ENCODE results near the gene KCTD16. TPM values are rescaled to one million over a fixed set of nuclear protein-coding genes. Genes with fewer than 3 reads are reported as not detected.

KCTD16 gene
- total RNA-seq, 1 donor from 2014 or later = 0.44 TPM

DNA sequence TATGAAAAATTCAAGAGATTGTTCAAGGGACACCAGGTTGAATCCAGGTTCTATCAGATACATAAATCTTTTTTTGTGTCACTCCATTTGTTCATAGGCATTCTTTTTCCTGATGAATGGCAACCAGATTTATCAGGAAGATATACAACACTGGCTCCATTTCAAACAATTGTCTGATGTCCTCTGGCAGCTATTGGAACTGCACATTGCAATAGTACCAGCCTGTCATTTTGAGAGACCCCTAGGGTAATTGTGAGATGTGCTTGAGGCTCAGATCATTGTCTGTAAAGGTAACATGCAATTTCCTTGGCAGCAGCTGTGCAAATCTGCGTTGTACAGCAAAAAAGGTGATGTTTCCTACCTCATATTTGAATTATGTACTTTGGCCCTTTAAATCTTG is 25.9 kb downstream of the KCTD16 start:
- Mint-ChIP-seq H3K27me3 (ENCODE audit: unreplicated experiment) (no peaks in the 10 kb centered on the region), H3K27ac (ENCODE audit: unreplicated experiment) (no peak overlapping the region), H3K36me3 (ENCODE audit: low read depth, unreplicated experiment) (no peaks in the 10 kb centered on the region), H3K4me1 (ENCODE audit: unreplicated experiment) (peaks cover 6% of the 10 kb centered on the region), H3K9me3 (ENCODE audit: unreplicated experiment) (no peaks in the 10 kb centered on the region), H3K4me3 (ENCODE audit: unreplicated experiment) (no peak overlapping the region)
- TF ChIP-seq, protein P1, sequence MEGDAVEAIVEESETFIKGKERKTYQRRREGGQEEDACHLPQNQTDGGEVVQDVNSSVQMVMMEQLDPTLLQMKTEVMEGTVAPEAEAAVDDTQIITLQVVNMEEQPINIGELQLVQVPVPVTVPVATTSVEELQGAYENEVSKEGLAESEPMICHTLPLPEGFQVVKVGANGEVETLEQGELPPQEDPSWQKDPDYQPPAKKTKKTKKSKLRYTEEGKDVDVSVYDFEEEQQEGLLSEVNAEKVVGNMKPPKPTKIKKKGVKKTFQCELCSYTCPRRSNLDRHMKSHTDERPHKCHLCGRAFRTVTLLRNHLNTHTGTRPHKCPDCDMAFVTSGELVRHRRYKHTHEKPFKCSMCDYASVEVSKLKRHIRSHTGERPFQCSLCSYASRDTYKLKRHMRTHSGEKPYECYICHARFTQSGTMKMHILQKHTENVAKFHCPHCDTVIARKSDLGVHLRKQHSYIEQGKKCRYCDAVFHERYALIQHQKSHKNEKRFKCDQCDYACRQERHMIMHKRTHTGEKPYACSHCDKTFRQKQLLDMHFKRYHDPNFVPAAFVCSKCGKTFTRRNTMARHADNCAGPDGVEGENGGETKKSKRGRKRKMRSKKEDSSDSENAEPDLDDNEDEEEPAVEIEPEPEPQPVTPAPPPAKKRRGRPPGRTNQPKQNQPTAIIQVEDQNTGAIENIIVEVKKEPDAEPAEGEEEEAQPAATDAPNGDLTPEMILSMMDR (IDR thresholded peaks at IDR 0.05; ENCODE audit: unreplicated experiment) = peak; percentile 30
- no peak for DNase-seq (ENCODE audit: low spot score)

DNA sequence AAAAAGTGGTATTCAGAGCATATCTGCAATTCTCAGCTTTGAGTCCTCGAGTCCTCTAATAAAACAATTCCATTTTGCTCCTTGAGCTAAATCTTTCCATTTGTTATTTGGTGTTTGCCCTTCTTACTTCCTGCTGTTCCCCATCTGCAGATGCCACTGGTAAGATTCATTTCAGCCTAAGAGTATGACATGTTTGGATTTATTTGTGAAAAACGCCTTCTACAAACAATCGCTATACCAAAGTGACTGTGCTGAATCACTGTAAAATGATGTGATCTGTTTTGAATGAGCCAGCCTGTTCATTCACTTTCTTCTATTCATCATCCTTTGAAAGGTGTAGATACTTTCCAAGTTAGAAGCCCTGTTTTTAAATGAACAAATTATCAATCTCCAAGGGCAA is 27.7 kb downstream of the KCTD16 start:
- H3K9me3 Mint-ChIP-seq (ENCODE audit: unreplicated experiment) = no peaks in the 10 kb centered on the region
- DNase-seq (ENCODE audit: low spot score) = no peak
- no peak overlapping the region for H3K27ac Mint-ChIP-seq (ENCODE audit: unreplicated experiment)
- no peak overlapping the region for H3K4me3 Mint-ChIP-seq (ENCODE audit: unreplicated experiment)
- H3K36me3 Mint-ChIP-seq (ENCODE audit: low read depth, unreplicated experiment) = no peaks in the 10 kb centered on the region
- H3K27me3 Mint-ChIP-seq (ENCODE audit: unreplicated experiment) = no peaks in the 10 kb centered on the region
- TF ChIP-seq, protein P1 (IDR thresholded peaks at IDR 0.05; ENCODE audit: unreplicated experiment) = no peak
- peaks cover 6% of the 10 kb centered on the region for H3K4me1 Mint-ChIP-seq (ENCODE audit: unreplicated experiment)

DNA sequence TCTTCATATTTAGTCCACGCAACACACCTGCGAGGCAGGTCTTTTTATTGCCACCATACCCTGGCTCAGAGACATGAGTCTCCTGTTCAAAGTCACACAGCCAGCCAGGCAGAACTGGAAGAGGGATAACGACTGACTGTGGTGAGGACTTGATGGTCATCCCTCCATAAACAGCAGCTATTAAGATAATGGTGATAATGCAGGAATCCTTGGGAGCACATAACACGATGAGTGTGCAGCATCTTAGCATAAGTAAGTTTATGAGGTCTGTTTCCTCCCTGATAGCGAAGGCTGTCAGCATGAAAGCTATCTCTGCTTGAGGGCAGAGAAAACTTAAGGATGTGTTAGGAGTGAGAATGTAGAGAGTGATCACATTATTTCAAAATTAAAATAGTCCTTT is 30.9 kb downstream of the KCTD16 start:
- Mint-ChIP-seq H3K36me3 (ENCODE audit: low read depth, unreplicated experiment) (no peaks in the 10 kb centered on the region), H3K9me3 (ENCODE audit: unreplicated experiment) (no peaks in the 10 kb centered on the region), H3K4me1 (ENCODE audit: unreplicated experiment) (no peaks in the 10 kb centered on the region), H3K4me3 (ENCODE audit: unreplicated experiment) (no peak overlapping the region), H3K27ac (ENCODE audit: unreplicated experiment) (no peak overlapping the region), H3K27me3 (ENCODE audit: unreplicated experiment) (peaks cover 2% of the 10 kb centered on the region)
- TF ChIP-seq, protein P1 (IDR thresholded peaks at IDR 0.05; ENCODE audit: unreplicated experiment) = no peak
- DNase-seq (ENCODE audit: low spot score) = no peak

GRCh38 chr5:144202072-144202471 is 31.4 kb downstream of the KCTD16 start:
- Mint-ChIP-seq H3K27me3 (ENCODE audit: unreplicated experiment) (peaks cover 3% of the 10 kb centered on the region), H3K9me3 (ENCODE audit: unreplicated experiment) (no peaks in the 10 kb centered on the region), H3K4me1 (ENCODE audit: unreplicated experiment) (no peaks in the 10 kb centered on the region), H3K27ac (ENCODE audit: unreplicated experiment) (no peak overlapping the region), H3K36me3 (ENCODE audit: low read depth, unreplicated experiment) (no peaks in the 10 kb centered on the region), H3K4me3 (ENCODE audit: unreplicated experiment) (no peak overlapping the region)
- DNase-seq (ENCODE audit: low spot score) = no peak
- TF ChIP-seq, protein P1 (IDR thresholded peaks at IDR 0.05; ENCODE audit: unreplicated experiment) = no peak

- H3K27ac Mint-ChIP-seq (ENCODE audit: unreplicated experiment) = no peak overlapping the region
Measured at GRCh38 chr5:144202726-144203125, 32.1 kb downstream of the KCTD16 start.

More at GRCh38 chr5:144202726-144203125, 32.1 kb downstream of the KCTD16 start:
- Mint-ChIP-seq H3K27me3 (ENCODE audit: unreplicated experiment) (peaks cover 3% of the 10 kb centered on the region), H3K4me1 (ENCODE audit: unreplicated experiment) (no peaks in the 10 kb centered on the region), H3K9me3 (ENCODE audit: unreplicated experiment) (no peaks in the 10 kb centered on the region), H3K36me3 (ENCODE audit: low read depth, unreplicated experiment) (no peaks in the 10 kb centered on the region), H3K4me3 (ENCODE audit: unreplicated experiment) (no peak overlapping the region)
- no peak for DNase-seq (ENCODE audit: low spot score)
- TF ChIP-seq, protein P1 (IDR thresholded peaks at IDR 0.05; ENCODE audit: unreplicated experiment) = no peak

All from endothelial cell (in vitro differentiated cells).